GM12878 (cell line): Measurements from ENCODE around the gene MMP11. TPM values are rescaled to one million over a fixed set of nuclear protein-coding genes. Genes with fewer than 3 reads are reported as not detected.
A peak's percentile ranks its signal among the peaks of the same experiment; 100 is the strongest.

Experiments
- ATAC-seq: fragments of 200-7000 bp; cut with Tn5 transposase; 3 replicates; pipeline ENCODE4 v1.9.1; 2020; ENCODE audit warnings: mild to moderate bottlenecking, moderate library complexity
- BruUV-seq: library from RNA; stranded (reverse); fragments of 400-500 nt; replicated peaks from 2 replicates; lab custom pipeline; 2021; lab: Mats Ljungman, UMichigan
- CTCF ChIA-PET: fragments of 300-600 bp; sonication (Branson Sonifier 250); formaldehyde crosslinking; extraction: SDS; loops from one replicate; lab custom pipeline; 2021; ENCODE audit warnings: inconsistent platforms; lab: Yijun Ruan, JAX
- POLR2A ChIA-PET: fragments of 350-600 bp; formaldehyde crosslinking; extraction: SDS; loops from one replicate; lab custom pipeline; 2021; ENCODE audit warnings: inconsistent platforms; lab: Charles Lee
- RAD21 ChIA-PET: fragments of 300-600 bp; sonication (Branson Sonifier 250); formaldehyde crosslinking; loops from one replicate; lab custom pipeline; 2023; ENCODE audit warnings: antibody characterized with exemption; ENCODE audit not compliant: unreplicated experiment; lab: Charles Lee
- SMC1A ChIA-PET: fragments of 300-600 bp; sonication (Branson Sonifier 250); formaldehyde crosslinking; loops from one replicate; lab custom pipeline; 2023; ENCODE audit not compliant: unreplicated experiment, uncharacterized antibody; lab: Charles Lee
- DNase-seq: peaks from one replicate; pipeline ENCODE4 v3.0.0-alpha.2; 2011; ENCODE audit warnings: low read depth, low spot score
- FAIRE-seq: peaks from 3 replicates; lab custom pipeline; 2011; peaks lifted over from hg19 to GRCh38; lab: Jason Lieb, UNC
- H2AFZ ChIP-seq: 2 replicates; pipeline ENCODE4 v1.6.0; 2011; ENCODE audit warnings: low read depth, low read length, control low read depth; ENCODE audit not compliant: control insufficient read depth
- H3K27ac ChIP-seq: 2 replicates; pipeline ENCODE4 v1.5.1; 2011; ENCODE audit warnings: control low read depth; ENCODE audit not compliant: control insufficient read depth, insufficient read depth
- H3K27me3 ChIP-seq, 2 experiments: replicated peaks in 1 of 2; 2 replicates each; pipeline versions ENCODE4 v1.6.0 to v1.6.1; 2011; ENCODE audit warnings: low read length in 1 of 2; ENCODE audit not compliant: control insufficient read depth in 2 of 2, insufficient read depth in 2 of 2
- H3K36me3 ChIP-seq, 2 experiments: 2 replicates each; pipeline ENCODE4 v1.5.1; 2011; ENCODE audit warnings: low read length in 1 of 2; ENCODE audit not compliant: control insufficient read depth in 2 of 2, insufficient read depth in 2 of 2
- H3K4me1 ChIP-seq: 2 replicates; pipeline ENCODE4 v1.6.1; 2011; ENCODE audit warnings: mild to moderate bottlenecking, low read length, moderate library complexity, mixed read lengths; ENCODE audit not compliant: control insufficient read depth, insufficient read depth
- H3K4me2 ChIP-seq: 2 replicates; pipeline ENCODE4 v1.6.0; 2011; ENCODE audit warnings: control low read depth; ENCODE audit not compliant: control insufficient read depth, insufficient read depth
- H3K4me3 ChIP-seq: fragments of 200-600 bp; sonication (generic); 2 replicates; pipeline ENCODE4 v1.5.1; 2016
- H3K79me2 ChIP-seq: 2 replicates; pipeline ENCODE4 v1.6.0; 2011; ENCODE audit warnings: low read length; ENCODE audit not compliant: control insufficient read depth, insufficient read depth
- H3K9ac ChIP-seq: 2 replicates; pipeline ENCODE4 v1.8.0; 2011; ENCODE audit warnings: low read length, control low read depth, mixed read lengths; ENCODE audit not compliant: control insufficient read depth, insufficient read depth
- H3K9me3 ChIP-seq: replicated peaks from 3 replicates; pipeline ENCODE4 v1.5.1; 2011; ENCODE audit warnings: mild to moderate bottlenecking, low read length; ENCODE audit not compliant: control insufficient read depth, insufficient read depth
- H4K20me1 ChIP-seq: 2 replicates; pipeline ENCODE4 v1.6.0; 2011; ENCODE audit not compliant: control insufficient read depth, insufficient read depth
- FOS ChIP-seq: IDR thresholded peaks from 3 replicates; pipeline ENCODE4 v1.6.1; 2011; ENCODE audit warnings: borderline replicate concordance; ENCODE audit not compliant: insufficient read length; ENCODE audit errors: extremely low read depth
- HDGF ChIP-seq: fragments of 450-650 bp; IDR thresholded peaks from 2 replicates; pipeline ENCODE4 v1.6.1; 2016; ENCODE audit warnings: antibody characterized with exemption
- IRF3 ChIP-seq: fragments of 450-650 bp; IDR thresholded peaks from 2 replicates; pipeline ENCODE4 v1.6.1; 2014; ENCODE audit warnings: mild to moderate bottlenecking
- MLLT1 ChIP-seq: fragments of 450-650 bp; IDR thresholded peaks from 2 replicates; pipeline ENCODE4 v1.6.1; 2016; ENCODE audit warnings: mild to moderate bottlenecking
- WGBS: methylation state at CpG from one replicate; pipeline ENCODE4 v1.1.6; 2016; ENCODE audit warnings: low lambda C conversion rate; ENCODE audit not compliant: insufficient replicate concordance, insufficient coverage; ENCODE audit errors: missing lambda C conversion rate; 5-methylcytosine and 5-hydroxymethylcytosine counted together
- in situ Hi-C: fragments of 300-500 bp; cut with MboI; formaldehyde crosslinking; loops from 9 replicates; pipeline ENCODE4 v1.14.3; 2018; ENCODE audit warnings: mixed read lengths
- intact Hi-C: fragments of 100-400 bp; cut with micrococcal nuclease; formaldehyde crosslinking; loops from one replicate; pipeline ENCODE4 v1.14.2; 2022; ENCODE audit not compliant: unreplicated experiment
- polyA plus RNA-seq, 11 experiments: library from polyadenylated mRNA; depleted of rRNA in 4 of 11; unstranded in 6 of 11; stranded (reverse) in 5 of 11; fragments of >200 nt; fragmentation: Nextera tagmentation in 4 of 11; fragmentation: Illumina TruSeq in 1 of 11; extraction: Ambion mirVana in 4 of 11; extraction: Trizol in 1 of 11; gene quantifications; 1 replicate in 1 of 11; 2 replicates in 10 of 11; pipeline versions ENCODE4 v1.2.1 to v1.2.3, GENCODE V29; 2011 to 2016; ENCODE audit warnings: inconsistent platforms in 2 of 11, missing spikeins in 2 of 11, low read depth in 1 of 11
- total RNA-seq, 4 experiments: library from RNA; depleted of rRNA in 3 of 4; stranded (reverse); fragments of >200 nt in 3 of 4; fragmentation: Illumina TruSeq in 1 of 4; extraction: Trizol in 1 of 4; gene quantifications; 2 replicates each; pipeline versions ENCODE4 v1.2.1 to v1.2.3, GENCODE V29; 2013 to 2021
- TF ChIP-seq, protein P1 (sequence below): fragments of 450-650 bp; IDR thresholded peaks from 2 replicates; pipeline ENCODE4 v1.6.1; 2016; ENCODE audit warnings: mild to moderate bottlenecking, moderate library complexity, borderline replicate concordance
- TF ChIP-seq, protein P2 (sequence below): IDR thresholded peaks from 2 replicates; pipeline ENCODE4 v1.6.1; 2012; ENCODE audit warnings: mild to moderate bottlenecking, low read depth, low read length
- TF ChIP-seq, protein P3 (sequence below): fragments of 450-650 bp; IDR thresholded peaks from 2 replicates; pipeline ENCODE4 v1.6.1; 2016; ENCODE audit warnings: mild to moderate bottlenecking

Gene MMP11
- total and polyA plus RNA-seq, 10 of the 15 experiments (the other 5 are each of a cell fraction or from before 2014, with no cell fraction given), result 0.03 to 1.1 (median 0.31) TPM; not detected in 2

GRCh38 chr22:23786261-23786710 lies 13.6 kb downstream of the MMP11 start:
- Histone ChIP-seq H2AFZ (peak overlapping the region; percentile 97), H3K9ac (peak overlapping the region; percentile 99), H3K4me1 (peaks cover 8% of the 10 kb centered on the region), H3K4me3 (peak overlapping the region; percentile 73; the same call in 1 of the 2 replicates), H3K27ac (peak overlapping the region; percentile 98), H3K4me2 (peak overlapping the region; percentile 98), H3K27me3 (no peaks in the 10 kb centered on the region), H4K20me1 (0 out of 2 replicates have a peak, but pooled peaks cover 4% of the 10 kb centered on the region), H3K36me3 (peaks cover 0 to 1% of the 10 kb centered on the region in 2 experiments; a peak in 1 of 4 replicates), H3K9me3 (no peaks in the 10 kb centered on the region), H3K79me2 (peaks cover 39% of the 10 kb centered on the region)
- ChIA-PET SMC1A (interaction anchor here (1.0 to 1.9 kb wide), 3 partner anchors 16 to 60 kb away, joined by 3 to 5 read pairs (median 5); no protein-coding TSS in a partner anchor), RAD21 (interaction anchor here (1.0 to 1.1 kb wide), 2 partner anchors 14 to 15 kb away, joined by 3 to 4 read pairs; partner anchors contain the start of gene MMP11), CTCF (interaction anchor here (0.7 to 0.8 kb wide), 3 partner anchors 59 to 63 kb away, joined by 3 to 5 read pairs (median 3); no protein-coding TSS in a partner anchor), POLR2A (interaction anchor here (0.6 to 2.5 kb wide), 3 partner anchors 19 to 71 kb away, joined by 3 to 8 read pairs (median 7); partner anchors contain the start of genes CHCHD10 and SLC2A11)
- in situ Hi-C loops, result no loop called here
- ATAC-seq, result no peak
- 56% methylated on average over 9 of the region's 9 CpGs for WGBS
- FAIRE-seq, result no peak
- intact Hi-C loops, result loop anchor here (2.0 kb wide), 1 partner anchor 19 kb away; no protein-coding TSS in a partner anchor
- TSS peak; percentile 95 for BruUV-seq
- no peak for DNase-seq
- TF ChIP-seq, protein P1, sequence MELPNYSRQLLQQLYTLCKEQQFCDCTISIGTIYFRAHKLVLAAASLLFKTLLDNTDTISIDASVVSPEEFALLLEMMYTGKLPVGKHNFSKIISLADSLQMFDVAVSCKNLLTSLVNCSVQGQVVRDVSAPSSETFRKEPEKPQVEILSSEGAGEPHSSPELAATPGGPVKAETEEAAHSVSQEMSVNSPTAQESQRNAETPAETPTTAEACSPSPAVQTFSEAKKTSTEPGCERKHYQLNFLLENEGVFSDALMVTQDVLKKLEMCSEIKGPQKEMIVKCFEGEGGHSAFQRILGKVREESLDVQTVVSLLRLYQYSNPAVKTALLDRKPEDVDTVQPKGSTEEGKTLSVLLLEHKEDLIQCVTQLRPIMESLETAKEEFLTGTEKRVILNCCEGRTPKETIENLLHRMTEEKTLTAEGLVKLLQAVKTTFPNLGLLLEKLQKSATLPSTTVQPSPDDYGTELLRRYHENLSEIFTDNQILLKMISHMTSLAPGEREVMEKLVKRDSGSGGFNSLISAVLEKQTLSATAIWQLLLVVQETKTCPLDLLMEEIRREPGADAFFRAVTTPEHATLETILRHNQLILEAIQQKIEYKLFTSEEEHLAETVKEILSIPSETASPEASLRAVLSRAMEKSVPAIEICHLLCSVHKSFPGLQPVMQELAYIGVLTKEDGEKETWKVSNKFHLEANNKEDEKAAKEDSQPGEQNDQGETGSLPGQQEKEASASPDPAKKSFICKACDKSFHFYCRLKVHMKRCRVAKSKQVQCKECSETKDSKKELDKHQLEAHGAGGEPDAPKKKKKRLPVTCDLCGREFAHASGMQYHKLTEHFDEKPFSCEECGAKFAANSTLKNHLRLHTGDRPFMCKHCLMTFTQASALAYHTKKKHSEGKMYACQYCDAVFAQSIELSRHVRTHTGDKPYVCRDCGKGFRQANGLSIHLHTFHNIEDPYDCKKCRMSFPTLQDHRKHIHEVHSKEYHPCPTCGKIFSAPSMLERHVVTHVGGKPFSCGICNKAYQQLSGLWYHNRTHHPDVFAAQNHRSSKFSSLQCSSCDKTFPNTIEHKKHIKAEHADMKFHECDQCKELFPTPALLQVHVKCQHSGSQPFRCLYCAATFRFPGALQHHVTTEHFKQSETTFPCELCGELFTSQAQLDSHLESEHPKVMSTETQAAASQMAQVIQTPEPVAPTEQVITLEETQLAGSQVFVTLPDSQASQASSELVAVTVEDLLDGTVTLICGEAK, result peak; percentile 33; the same call in 1 of the 2 replicates
- peak; percentile 81 for TF ChIP-seq MLLT1
- TF ChIP-seq, protein P2, sequence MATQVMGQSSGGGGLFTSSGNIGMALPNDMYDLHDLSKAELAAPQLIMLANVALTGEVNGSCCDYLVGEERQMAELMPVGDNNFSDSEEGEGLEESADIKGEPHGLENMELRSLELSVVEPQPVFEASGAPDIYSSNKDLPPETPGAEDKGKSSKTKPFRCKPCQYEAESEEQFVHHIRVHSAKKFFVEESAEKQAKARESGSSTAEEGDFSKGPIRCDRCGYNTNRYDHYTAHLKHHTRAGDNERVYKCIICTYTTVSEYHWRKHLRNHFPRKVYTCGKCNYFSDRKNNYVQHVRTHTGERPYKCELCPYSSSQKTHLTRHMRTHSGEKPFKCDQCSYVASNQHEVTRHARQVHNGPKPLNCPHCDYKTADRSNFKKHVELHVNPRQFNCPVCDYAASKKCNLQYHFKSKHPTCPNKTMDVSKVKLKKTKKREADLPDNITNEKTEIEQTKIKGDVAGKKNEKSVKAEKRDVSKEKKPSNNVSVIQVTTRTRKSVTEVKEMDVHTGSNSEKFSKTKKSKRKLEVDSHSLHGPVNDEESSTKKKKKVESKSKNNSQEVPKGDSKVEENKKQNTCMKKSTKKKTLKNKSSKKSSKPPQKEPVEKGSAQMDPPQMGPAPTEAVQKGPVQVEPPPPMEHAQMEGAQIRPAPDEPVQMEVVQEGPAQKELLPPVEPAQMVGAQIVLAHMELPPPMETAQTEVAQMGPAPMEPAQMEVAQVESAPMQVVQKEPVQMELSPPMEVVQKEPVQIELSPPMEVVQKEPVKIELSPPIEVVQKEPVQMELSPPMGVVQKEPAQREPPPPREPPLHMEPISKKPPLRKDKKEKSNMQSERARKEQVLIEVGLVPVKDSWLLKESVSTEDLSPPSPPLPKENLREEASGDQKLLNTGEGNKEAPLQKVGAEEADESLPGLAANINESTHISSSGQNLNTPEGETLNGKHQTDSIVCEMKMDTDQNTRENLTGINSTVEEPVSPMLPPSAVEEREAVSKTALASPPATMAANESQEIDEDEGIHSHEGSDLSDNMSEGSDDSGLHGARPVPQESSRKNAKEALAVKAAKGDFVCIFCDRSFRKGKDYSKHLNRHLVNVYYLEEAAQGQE, result no peak
- TF ChIP-seq, protein P3, sequence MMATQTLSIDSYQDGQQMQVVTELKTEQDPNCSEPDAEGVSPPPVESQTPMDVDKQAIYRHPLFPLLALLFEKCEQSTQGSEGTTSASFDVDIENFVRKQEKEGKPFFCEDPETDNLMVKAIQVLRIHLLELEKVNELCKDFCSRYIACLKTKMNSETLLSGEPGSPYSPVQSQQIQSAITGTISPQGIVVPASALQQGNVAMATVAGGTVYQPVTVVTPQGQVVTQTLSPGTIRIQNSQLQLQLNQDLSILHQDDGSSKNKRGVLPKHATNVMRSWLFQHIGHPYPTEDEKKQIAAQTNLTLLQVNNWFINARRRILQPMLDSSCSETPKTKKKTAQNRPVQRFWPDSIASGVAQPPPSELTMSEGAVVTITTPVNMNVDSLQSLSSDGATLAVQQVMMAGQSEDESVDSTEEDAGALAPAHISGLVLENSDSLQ, result no peak
- TF ChIP-seq IRF3, result no peak
- no peak for TF ChIP-seq FOS
- TF ChIP-seq HDGF, result 0 out of 2 replicates have a peak, but pooled peaks have one; percentile 22
- TF ChIP-seq, all 136 proteins: peak for 3
